Keratinocyte (primary cell): Measurements from ENCODE around the gene TMEM59L.

ENCODE experiments used
- CTCF ChIP-seq, 3 experiments: IDR thresholded peaks in 1 of 3; conservative IDR thresholded peaks in 1 of 3; optimal IDR thresholded peaks in 1 of 3; 2 replicates in 2 of 3; 3 replicates in 1 of 3; pipeline versions ENCODE3 to v1.5.1; 2011; ENCODE audit warnings: low read length in 3 of 3, mild to moderate bottlenecking in 3 of 3, moderate library complexity in 2 of 3, control low read depth in 1 of 3, inconsistent platforms in 1 of 3; ENCODE audit not compliant: insufficient read depth in 2 of 3; ENCODE audit errors: extremely low read depth in 1 of 3
- EZH2 ChIP-seq: IDR thresholded peaks from one replicate; pipeline ENCODE4 v1.6.1; 2012; ENCODE audit warnings: inconsistent platforms, mild to moderate bottlenecking, low read length, moderate library complexity

GRCh38 chr19:18655173-18655844, 42.6 kb downstream of the TMEM59L start:
- TF ChIP-seq CTCF (optimal IDR thresholded peaks at IDR 0.05 in 1 of 3, IDR thresholded peaks at IDR 0.05 in 1 of 3, conservative IDR thresholded peaks at IDR 0.05 in 1 of 3; ENCODE audit: extremely low read depth in 1 of 3, insufficient read depth in 2 of 3, low read length in 3 of 3) (no peak), EZH2 (no peak)
